Hepatocyte (in vitro differentiated cells): ENCODE data around the gene TRIM61. TPM values are rescaled to one million over a fixed set of nuclear protein-coding genes. Genes with fewer than 3 reads are reported as not detected.
"Not testable (repeated sequence)": the region's sequence is repeated elsewhere in the genome, so short reads cannot be mapped to it uniquely, and the experiment has no call there.

Experiments used
- DNase-seq: peaks from one replicate; pipeline ENCODE4 v3.0.0-alpha.2; 2016; ENCODE audit warnings: low spot score
- H2AFZ ChIP-seq: fragments of 200-600 bp; sonication (generic); 2 replicates; pipeline ENCODE4 v1.6.0; 2016; ENCODE audit warnings: antibody characterized with exemption, mild to moderate bottlenecking
- H3K27ac ChIP-seq: fragments of 200-600 bp; sonication (generic); 2 replicates; pipeline ENCODE4 v1.5.1; 2016; ENCODE audit warnings: mild to moderate bottlenecking
- H3K27me3 ChIP-seq: fragments of 200-600 bp; sonication (generic); 2 replicates; pipeline ENCODE4 v1.6.1; 2016
- H3K36me3 ChIP-seq: fragments of 200-600 bp; sonication (generic); replicated peaks from 2 replicates; pipeline ENCODE4 v1.5.1; 2016; ENCODE audit warnings: low read depth; ENCODE audit not compliant: insufficient read depth
- H3K4me1 ChIP-seq: fragments of 200-600 bp; sonication (generic); 2 replicates; pipeline ENCODE4 v1.5.1; 2016; ENCODE audit warnings: mild to moderate bottlenecking, moderate library complexity; ENCODE audit not compliant: insufficient read depth
- H3K4me2 ChIP-seq: fragments of 200-600 bp; sonication (generic); 2 replicates; pipeline ENCODE4 v1.6.0; 2016
- H3K4me3 ChIP-seq: fragments of 200-600 bp; sonication (generic); 2 replicates; pipeline ENCODE4 v1.5.1; 2016; ENCODE audit warnings: mild to moderate bottlenecking
- H3K79me2 ChIP-seq: fragments of 200-600 bp; sonication (generic); 2 replicates; pipeline ENCODE4 v1.6.0; 2017; ENCODE audit warnings: mild to moderate bottlenecking
- H3K9me2 ChIP-seq: fragments of 200-600 bp; sonication (generic); replicated peaks from 2 replicates; pipeline ENCODE4 v1.6.0; 2017; ENCODE audit warnings: mild to moderate bottlenecking; ENCODE audit not compliant: insufficient read depth
- H3K9me3 ChIP-seq: fragments of 200-600 bp; sonication (generic); 2 replicates; pipeline ENCODE4 v1.5.1; 2016; ENCODE audit warnings: low read depth, mild to moderate bottlenecking
- H4K20me1 ChIP-seq: fragments of 200-600 bp; sonication (generic); 2 replicates; pipeline ENCODE4 v1.6.0; 2016; ENCODE audit warnings: mild to moderate bottlenecking; ENCODE audit not compliant: insufficient read depth, poor library complexity, severe bottlenecking
- EZH2 ChIP-seq: fragments of 200-600 bp; sonication (generic); IDR thresholded peaks from 2 replicates; pipeline ENCODE4 v1.6.1; 2016; ENCODE audit warnings: antibody characterized with exemption, mild to moderate bottlenecking, borderline replicate concordance
- EZH2phosphoT487 ChIP-seq: fragments of 200-600 bp; sonication (generic); IDR thresholded peaks from one replicate; pipeline ENCODE4 v1.6.1; 2018; ENCODE audit warnings: antibody characterized with exemption, mild to moderate bottlenecking, low read depth, moderate library complexity; ENCODE audit not compliant: unreplicated experiment, severe bottlenecking
- WGBS: methylation state at CpG from one replicate; pipeline ENCODE4 v1.1.6; 2016; ENCODE audit warnings: low lambda C conversion rate; ENCODE audit errors: missing lambda C conversion rate; 5-methylcytosine and 5-hydroxymethylcytosine counted together
- polyA plus RNA-seq: library from polyadenylated mRNA; unstranded; fragments of >200 nt; fragmentation: Nextera tagmentation; extraction: Ambion mirVana; gene quantifications from 2 replicates; pipeline ENCODE4 v1.2.1, GENCODE V29; 2016
- total RNA-seq: library from RNA; depleted of rRNA; stranded (reverse); fragments of >200 nt; gene quantifications from 2 replicates; pipeline ENCODE4 v1.2.3, GENCODE V29; 2014
- TF ChIP-seq, protein P1 (sequence below): fragments of 200-600 bp; sonication (generic); IDR thresholded peaks from 2 replicates; pipeline ENCODE4 v1.5.1; 2016; ENCODE audit warnings: antibody characterized with exemption, mild to moderate bottlenecking; ENCODE audit not compliant: poor library complexity

TRIM61 gene
- total and polyA plus RNA-seq, 2 experiments from 2014 or later: not detected

DNA sequence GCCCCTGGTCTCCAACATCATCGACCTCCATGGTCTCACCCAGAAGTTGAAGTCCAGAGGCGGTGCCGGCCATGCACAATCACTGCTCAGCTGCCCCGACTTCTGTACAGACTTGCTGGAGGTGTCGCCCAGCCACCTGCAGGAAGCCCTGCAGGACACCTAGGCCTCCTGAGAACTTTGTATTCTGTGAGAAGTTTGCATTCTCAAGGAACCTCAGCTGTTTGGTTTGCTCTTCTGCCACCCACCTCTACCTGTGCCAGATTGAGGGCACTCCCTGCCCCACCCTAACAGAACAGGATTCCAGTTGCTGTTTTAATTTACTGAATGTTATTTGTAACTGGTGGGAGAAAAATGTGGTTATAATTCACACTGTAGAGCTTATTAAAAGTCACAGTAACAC is 46.8 kb downstream of the TRIM61 start:
- 94% methylated on average over 5 of the region's 5 CpGs for WGBS

DNA sequence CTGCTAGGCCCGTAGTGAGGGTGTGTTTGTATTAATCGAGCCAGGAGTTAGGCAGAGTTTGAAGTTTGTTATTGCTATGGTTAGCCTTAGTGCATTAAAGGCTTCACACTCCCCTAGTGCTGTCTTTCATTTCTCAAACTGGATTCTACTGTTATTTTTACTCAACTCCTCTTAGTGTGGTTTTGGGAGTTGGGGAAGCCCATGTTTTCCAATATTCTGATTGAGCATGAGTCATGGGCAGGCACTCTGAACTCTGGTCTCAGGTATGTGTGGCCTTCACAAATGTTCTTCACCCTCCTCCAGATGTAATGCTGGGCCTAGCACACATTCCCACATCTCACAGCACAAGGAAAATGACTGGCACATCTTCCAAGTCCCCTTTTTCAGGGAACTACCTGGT is 50.4 kb downstream of the TRIM61 start:
- H3K36me3 ChIP-seq, H4K20me1 ChIP-seq, H2AFZ ChIP-seq, H3K4me1 ChIP-seq, H3K27me3 ChIP-seq, DNase-seq, H3K79me2 ChIP-seq, H3K4me2 ChIP-seq, H3K27ac ChIP-seq, H3K9me3 ChIP-seq, H3K9me2 ChIP-seq, H3K4me3 ChIP-seq: not testable (repeated sequence)
- 94% methylated on average over 2 of the region's 2 CpGs for WGBS

More for the DNA sequence above, 46.8 kb downstream of the TRIM61 start:
- Histone ChIP-seq H3K27ac (no peak overlapping the region), H2AFZ (no peak overlapping the region), H3K9me3 (no peaks in the 10 kb centered on the region), H3K36me3 (no peaks in the 10 kb centered on the region), H3K27me3 (no peaks in the 10 kb centered on the region), H3K4me3 (no peak overlapping the region), H3K4me2 (no peak overlapping the region), H3K79me2 (no peaks in the 10 kb centered on the region), H3K4me1 (no peaks in the 10 kb centered on the region), H4K20me1 (no peaks in the 10 kb centered on the region), H3K9me2 (no peaks in the 10 kb centered on the region)
- no peak for TF ChIP-seq EZH2phosphoT487
- TF ChIP-seq, protein P1, sequence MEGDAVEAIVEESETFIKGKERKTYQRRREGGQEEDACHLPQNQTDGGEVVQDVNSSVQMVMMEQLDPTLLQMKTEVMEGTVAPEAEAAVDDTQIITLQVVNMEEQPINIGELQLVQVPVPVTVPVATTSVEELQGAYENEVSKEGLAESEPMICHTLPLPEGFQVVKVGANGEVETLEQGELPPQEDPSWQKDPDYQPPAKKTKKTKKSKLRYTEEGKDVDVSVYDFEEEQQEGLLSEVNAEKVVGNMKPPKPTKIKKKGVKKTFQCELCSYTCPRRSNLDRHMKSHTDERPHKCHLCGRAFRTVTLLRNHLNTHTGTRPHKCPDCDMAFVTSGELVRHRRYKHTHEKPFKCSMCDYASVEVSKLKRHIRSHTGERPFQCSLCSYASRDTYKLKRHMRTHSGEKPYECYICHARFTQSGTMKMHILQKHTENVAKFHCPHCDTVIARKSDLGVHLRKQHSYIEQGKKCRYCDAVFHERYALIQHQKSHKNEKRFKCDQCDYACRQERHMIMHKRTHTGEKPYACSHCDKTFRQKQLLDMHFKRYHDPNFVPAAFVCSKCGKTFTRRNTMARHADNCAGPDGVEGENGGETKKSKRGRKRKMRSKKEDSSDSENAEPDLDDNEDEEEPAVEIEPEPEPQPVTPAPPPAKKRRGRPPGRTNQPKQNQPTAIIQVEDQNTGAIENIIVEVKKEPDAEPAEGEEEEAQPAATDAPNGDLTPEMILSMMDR: no peak
- TF ChIP-seq EZH2: no peak
- DNase-seq: no peak

DNA sequence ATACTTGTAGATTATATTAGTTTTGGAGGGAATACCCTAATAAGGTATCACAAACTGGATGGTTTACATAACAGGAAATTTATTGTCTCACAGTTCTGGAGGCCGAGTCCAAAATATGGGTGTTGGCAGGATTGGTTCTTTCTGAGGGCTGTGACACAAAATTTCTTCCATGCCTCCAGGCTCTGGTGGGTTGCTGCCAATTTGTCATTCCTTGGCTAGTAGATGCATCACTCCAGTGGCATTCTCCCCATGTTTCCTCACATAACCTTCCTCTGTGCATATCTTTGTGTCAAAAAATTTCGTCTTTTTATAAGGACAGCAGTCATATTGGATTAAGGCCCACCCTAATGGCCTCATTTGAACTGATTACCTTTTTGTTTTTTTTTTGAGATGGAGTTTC is 51.2 kb downstream of the TRIM61 start:
- Histone ChIP-seq H3K79me2 (no peaks in the 10 kb centered on the region), H3K9me3 (no peaks in the 10 kb centered on the region), H3K4me3 (no peak overlapping the region), H3K27ac (no peak overlapping the region), H4K20me1 (no peaks in the 10 kb centered on the region), H3K36me3 (no peaks in the 10 kb centered on the region), H3K27me3 (no peaks in the 10 kb centered on the region), H2AFZ (no peak overlapping the region), H3K4me2 (no peak overlapping the region), H3K9me2 (no peaks in the 10 kb centered on the region), H3K4me1 (no peaks in the 10 kb centered on the region)
- 80% methylated on average over 2 of the region's 2 CpGs for WGBS
- TF ChIP-seq, protein P1: no peak
- TF ChIP-seq EZH2 (no peak), EZH2phosphoT487 (no peak)
- DNase-seq: no peak

DNA sequence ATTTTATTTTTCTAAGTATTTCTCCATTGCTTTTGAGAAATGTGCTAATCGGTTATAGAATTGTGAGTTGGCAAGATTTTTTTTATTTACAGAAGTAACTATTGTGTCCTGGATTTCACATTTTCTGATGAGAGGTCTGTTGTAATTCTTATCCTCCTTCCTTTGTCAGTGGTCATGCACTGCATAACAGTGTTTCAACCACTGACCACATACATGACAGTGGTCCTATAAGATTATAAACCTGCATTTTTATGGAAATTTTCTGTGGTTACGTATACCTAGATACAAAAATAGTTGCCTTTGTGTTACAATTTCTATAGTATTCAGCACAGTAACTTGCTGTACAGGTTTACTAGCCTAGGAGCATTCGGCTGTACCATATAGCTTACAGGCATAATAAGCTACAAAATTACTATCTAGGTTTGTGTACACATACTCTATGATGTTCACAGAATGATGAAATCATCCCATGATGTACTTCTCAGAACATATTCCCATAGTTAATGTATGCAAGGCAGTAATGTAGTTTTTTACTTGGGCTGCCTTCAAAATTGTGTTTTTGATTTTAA is 52.7 kb downstream of the TRIM61 start:
- TF ChIP-seq EZH2phosphoT487 (no peak), EZH2 (no peak)
- TF ChIP-seq, protein P1: no peak
- Histone ChIP-seq H3K27me3 (no peaks in the 10 kb centered on the region), H2AFZ (no peak overlapping the region), H3K4me3 (no peak overlapping the region), H3K27ac (no peak overlapping the region), H3K79me2 (no peaks in the 10 kb centered on the region), H4K20me1 (no peaks in the 10 kb centered on the region), H3K9me2 (no peaks in the 10 kb centered on the region), H3K9me3 (no peaks in the 10 kb centered on the region), H3K36me3 (no peaks in the 10 kb centered on the region), H3K4me2 (no peak overlapping the region), H3K4me1 (no peaks in the 10 kb centered on the region)
- WGBS: 92% methylated on average over 3 of the region's 3 CpGs
- DNase-seq: no peak
